ENCODE measurements around the gene FOXD4L4.
"Not testable (repeated sequence)": the region's sequence is repeated elsewhere in the genome, so short reads cannot be mapped to it uniquely, and the experiment has no call there.

FOXD4L4 gene

DNA sequence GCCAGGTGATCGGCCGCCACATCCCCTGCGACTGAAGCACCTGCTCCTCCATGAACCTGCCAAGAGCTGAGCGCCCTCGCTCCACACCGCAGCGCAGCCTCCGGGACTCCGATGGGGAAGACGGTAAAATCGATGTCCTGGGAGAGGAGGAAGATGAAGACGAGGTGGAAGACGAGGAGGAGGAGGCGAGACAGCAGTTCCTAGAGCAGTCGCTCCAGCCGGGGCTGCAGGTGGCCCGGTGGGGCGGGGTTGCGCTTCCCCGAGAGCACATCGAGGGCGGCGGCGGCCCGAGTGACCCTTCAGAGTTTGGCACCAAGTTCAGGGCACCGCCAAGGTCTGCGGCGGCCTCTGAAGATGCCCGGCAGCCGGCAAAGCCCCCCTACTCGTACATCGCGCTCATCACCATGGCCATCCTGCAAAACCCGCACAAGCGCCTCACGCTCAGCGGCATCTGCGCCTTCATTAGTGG, at the start of gene FOXD4L4:
Gene FOXD4L4, plus strand, starts transcription at position 51 of the 469 bp plus-strand sequence. Its CDS starts 0 bp downstream, at position 51.
- DNase-seq: not testable (repeated sequence)

DNA sequence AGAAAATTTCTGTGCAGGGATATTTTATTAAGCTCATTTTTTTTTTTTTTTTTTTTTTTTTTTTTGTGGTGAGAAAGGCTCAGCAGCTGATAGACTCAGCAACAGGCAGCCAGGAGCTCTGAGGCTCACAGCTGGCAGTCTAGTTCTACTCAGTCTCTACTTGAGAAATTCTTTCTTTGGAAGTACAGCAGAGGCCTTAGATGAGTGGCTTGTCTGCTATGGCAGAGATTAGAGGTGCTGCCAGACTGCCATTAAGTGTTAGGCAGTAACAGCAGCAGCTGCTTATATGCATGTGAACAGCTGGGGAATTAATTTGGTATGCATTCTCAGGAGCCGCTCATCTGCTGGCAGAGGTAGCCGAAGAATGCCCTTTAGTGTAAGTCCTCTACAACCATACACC, 33.4 kb upstream of the FOXD4L4 start:
- not testable (repeated sequence) for DNase-seq

DNA sequence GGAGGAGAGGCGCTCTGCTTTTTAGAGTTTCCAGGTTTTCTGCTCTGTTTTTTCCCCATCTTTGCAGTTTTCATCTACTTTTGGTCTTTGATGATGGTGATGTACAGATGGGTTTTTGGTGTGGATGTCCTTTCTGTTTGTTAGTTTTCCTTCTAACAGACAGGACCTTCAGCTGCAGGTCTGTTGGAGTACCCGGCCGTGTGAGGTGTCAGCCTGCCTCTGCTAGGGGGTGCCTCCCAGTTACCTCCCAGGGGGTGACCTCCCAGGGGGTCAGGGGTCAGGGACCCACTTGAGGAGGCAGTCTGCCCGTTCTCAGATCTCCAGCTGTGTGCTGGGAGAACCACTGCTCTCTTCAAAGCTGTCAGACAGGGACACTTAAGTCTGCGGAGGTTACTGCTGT, 22.5 kb upstream of the FOXD4L4 start:
- not testable (repeated sequence) for DNase-seq

DNA sequence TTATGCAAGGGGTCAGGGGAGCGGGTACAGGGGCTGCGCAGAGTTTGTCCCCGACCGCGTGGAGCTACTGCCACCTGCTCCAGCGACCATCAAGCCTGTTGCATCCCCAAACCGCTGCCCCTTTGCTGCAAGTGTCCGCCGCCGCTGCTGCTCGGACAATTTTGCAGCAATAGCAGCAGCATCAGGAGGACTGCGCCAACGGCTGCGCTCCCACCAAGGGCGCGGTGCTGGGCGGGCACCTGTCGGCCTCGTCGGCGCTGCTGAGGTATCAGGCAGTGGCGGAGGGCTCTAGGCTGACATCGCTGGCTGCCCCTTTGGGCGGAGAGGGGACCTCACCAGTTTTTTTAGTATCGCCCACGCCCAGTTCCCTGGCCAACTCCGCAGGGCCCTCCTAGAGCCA, 1.2 kb downstream of the FOXD4L4 start:
- not testable (repeated sequence) for DNase-seq

All from hematopoietic multipotent progenitor cell treated with erythropoietin and hydrocortisone succinate and interleukin-3 and kit ligand, for 4 days (in vitro differentiated cells).